Ecto neural progenitor cell (in vitro differentiated cells): ENCODE results near the gene MYO18A.
"Not testable (repeated sequence)": the region's sequence is repeated elsewhere in the genome, so short reads cannot be mapped to it uniquely, and the experiment has no call there.

Source experiments
- DNase-seq: peaks from one replicate; pipeline ENCODE4 v3.0.0-alpha.2; 2018; ENCODE audit warnings: low spot score

The MYO18A gene

GRCh38 chr17:29147228-29147627, 33.0 kb downstream of the MYO18A start:
- DNase-seq, result not testable (repeated sequence)

- no peak for DNase-seq
These were observed 33.7 kb downstream of the MYO18A start for GRCh38 chr17:29146369-29146972.

- DNase-seq, result peak; percentile 79
These were observed 34.7 kb downstream of the MYO18A start for GRCh38 chr17:29145289-29146073.

GRCh38 chr17:29143894-29144293, 36.3 kb downstream of the MYO18A start:
- no peak for DNase-seq

GRCh38 chr17:29141514-29141876, 38.7 kb downstream of the MYO18A start:
- no peak for DNase-seq

GRCh38 chr17:29140631-29141513, 39.3 kb downstream of the MYO18A start:
- peak; percentile 66 for DNase-seq

- peak; percentile 86 for DNase-seq
These were observed 40.1 kb downstream of the MYO18A start for GRCh38 chr17:29140051-29140621.

GRCh38 chr17:29138971-29139691, 41.1 kb downstream of the MYO18A start:
- no peak for DNase-seq

GRCh38 chr17:29138184-29138955, 41.8 kb downstream of the MYO18A start:
- DNase-seq, result no peak

- no peak for DNase-seq
These were observed 43.0 kb downstream of the MYO18A start for GRCh38 chr17:29136998-29137730.

GRCh38 chr17:29135464-29135863, 44.7 kb downstream of the MYO18A start:
- no peak for DNase-seq

- DNase-seq, result no peak
These were observed 47.0 kb downstream of the MYO18A start for GRCh38 chr17:29133121-29133713.

GRCh38 chr17:29131814-29132682, 48.1 kb downstream of the MYO18A start:
- no peak for DNase-seq

- DNase-seq, result no peak
These were observed 50.5 kb downstream of the MYO18A start for GRCh38 chr17:29129731-29130130.

- no peak for DNase-seq
These were observed 52.4 kb downstream of the MYO18A start for GRCh38 chr17:29127840-29128239.

GRCh38 chr17:29126268-29126930, 53.8 kb downstream of the MYO18A start:
- DNase-seq, result no peak

- DNase-seq, result no peak
These were observed 54.5 kb downstream of the MYO18A start for GRCh38 chr17:29125651-29126050.

- no peak for DNase-seq
These were observed 55.3 kb downstream of the MYO18A start for GRCh38 chr17:29124925-29125273.
